Upper lobe of right lung (tissue), 1 donor: ENCODE results near the gene CHAT. TPM values are rescaled to one million over a fixed set of nuclear protein-coding genes. Genes with fewer than 3 reads are reported as not detected.

Experiments used
- ATAC-seq: fragments of 200-7000 bp; cut with Tn5 transposase; one replicate; pipeline ENCODE4 v1.9.1; 2020; ENCODE audit warnings: mild to moderate bottlenecking, moderate library complexity
- DNase-seq: peaks from one replicate; pipeline ENCODE4 v3.0.0-alpha.2; 2020
- H3K27ac ChIP-seq: fragments of 200-600 bp; one replicate; pipeline ENCODE4 v1.8.0; 2022
- H3K27me3 ChIP-seq: fragments of 200-600 bp; one replicate; pipeline ENCODE4 v1.8.0; 2022; ENCODE audit warnings: mild to moderate bottlenecking
- H3K36me3 ChIP-seq: fragments of 200-600 bp; one replicate; pipeline ENCODE4 v1.8.0; 2022
- H3K4me1 ChIP-seq: fragments of 200-600 bp; one replicate; pipeline ENCODE4 v1.8.0; 2022
- H3K4me3 ChIP-seq: fragments of 200-600 bp; one replicate; pipeline ENCODE4 v1.8.0; 2022; ENCODE audit warnings: mild to moderate bottlenecking
- H3K9me3 ChIP-seq: fragments of 200-600 bp; one replicate; pipeline ENCODE4 v1.8.0; 2022
- CTCF ChIP-seq: fragments of 200-600 bp; IDR thresholded peaks from one replicate; pipeline ENCODE4 v1.8.0; 2022; ENCODE audit warnings: antibody characterized with exemption
- intact Hi-C: fragments of 100-400 bp; cut with DNase I; formaldehyde crosslinking; loops from one replicate; pipeline ENCODE4 v1.11.0; 2022
- total RNA-seq: library from RNA; stranded (reverse); fragmentation: NEBNext Ultra II Directional; extraction: Animal tissue kit (Norgen Biotek cat#: 25700); gene quantifications from one replicate; pipeline ENCODE4 v1.2.1, GENCODE V29; 2021
- donor health status: DM: no; HTN: yes; CAD: no; lungs with severe emphysema.

Gene CHAT
- total RNA-seq, 1 donor from 2014 or later = not detected

GRCh38 chr10:49654036-49654693, 40.3 kb downstream of the CHAT start:
- Histone ChIP-seq H3K9me3 (no peaks in the 10 kb centered on the region), H3K27ac (no peak overlapping the region), H3K36me3 (no peaks in the 10 kb centered on the region), H3K4me1 (no peaks in the 10 kb centered on the region), H3K27me3 (peaks cover 12% of the 10 kb centered on the region), H3K4me3 (no peak overlapping the region)
- TF ChIP-seq CTCF = no peak
- intact Hi-C loops = no loop called here
- ATAC-seq (no peak), DNase-seq (no peak)

GRCh38 chr10:49655099-49655498, 41.3 kb downstream of the CHAT start:
- intact Hi-C loops = no loop called here
- no peak for DNase-seq

DNA sequence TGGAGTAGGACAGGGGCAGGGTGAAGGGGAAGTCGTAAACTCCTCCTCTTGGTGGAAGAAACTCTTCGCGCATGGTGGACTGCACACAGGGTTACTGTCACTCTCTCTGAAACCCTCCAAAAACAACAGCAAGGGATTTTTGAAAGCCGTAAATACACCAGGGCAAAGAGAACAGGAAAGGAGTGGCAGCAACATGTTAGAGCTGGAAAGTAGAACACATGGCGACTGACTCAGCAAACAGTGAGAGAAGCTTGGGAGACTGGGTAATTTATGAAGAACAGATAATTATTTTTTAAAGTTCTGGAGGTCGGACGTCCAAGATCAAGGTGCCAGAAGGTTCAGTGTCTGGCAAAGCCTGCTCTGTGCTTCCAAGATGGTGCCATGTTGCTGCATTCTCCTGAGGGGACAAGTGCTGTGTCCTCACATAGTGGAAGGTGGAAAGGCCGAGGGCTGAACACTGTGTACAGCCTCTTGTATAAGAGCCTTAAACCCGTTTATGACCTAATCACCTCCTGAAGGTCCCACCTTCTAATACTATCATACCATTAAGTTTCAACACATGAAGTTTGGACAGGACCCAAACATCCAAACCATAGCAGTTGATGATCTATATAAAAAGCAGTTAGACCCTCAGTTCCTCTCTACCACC, 43.1 kb downstream of the CHAT start:
- H3K27ac ChIP-seq = no peak overlapping the region
- intact Hi-C loops = no loop called here
- H3K36me3 ChIP-seq = no peaks in the 10 kb centered on the region
- no peaks in the 10 kb centered on the region for H3K9me3 ChIP-seq
- no peak overlapping the region for H3K4me3 ChIP-seq
- no peak for TF ChIP-seq CTCF
- H3K4me1 ChIP-seq = no peaks in the 10 kb centered on the region
- ATAC-seq (no peak), DNase-seq (no peak)
- H3K27me3 ChIP-seq = peaks cover 12% of the 10 kb centered on the region

More at GRCh38 chr10:49655099-49655498, 41.3 kb downstream of the CHAT start:
- no peak for ATAC-seq
- Histone ChIP-seq H3K4me1 (no peaks in the 10 kb centered on the region), H3K36me3 (no peaks in the 10 kb centered on the region), H3K4me3 (no peak overlapping the region), H3K9me3 (no peaks in the 10 kb centered on the region), H3K27ac (no peak overlapping the region), H3K27me3 (peaks cover 12% of the 10 kb centered on the region)
- no peak for TF ChIP-seq CTCF

DNA sequence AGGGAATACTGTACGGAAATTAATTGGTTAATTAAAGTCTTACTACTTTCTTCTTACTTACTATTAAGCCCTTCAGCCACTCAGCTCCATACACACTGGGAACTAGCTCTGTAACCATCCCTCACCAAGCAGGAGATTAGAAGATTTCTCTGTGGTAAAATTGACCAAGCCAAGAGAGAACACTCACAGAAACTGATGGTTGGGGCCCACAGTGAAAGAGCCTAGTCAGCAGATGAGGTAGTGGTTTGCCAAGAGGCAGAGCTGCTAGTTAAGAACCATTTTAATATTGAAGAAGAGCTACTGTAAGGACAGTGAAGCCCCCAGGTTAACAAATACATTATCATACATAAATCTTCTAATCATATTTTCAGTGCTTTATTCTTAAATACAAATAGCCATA, 43.8 kb downstream of the CHAT start:
- intact Hi-C loops = no loop called here
- ATAC-seq (no peak), DNase-seq (no peak)
- no peaks in the 10 kb centered on the region for H3K36me3 ChIP-seq
- no peaks in the 10 kb centered on the region for H3K9me3 ChIP-seq
- H3K27ac ChIP-seq = no peak overlapping the region
- peaks cover 12% of the 10 kb centered on the region for H3K27me3 ChIP-seq
- no peaks in the 10 kb centered on the region for H3K4me1 ChIP-seq
- no peak for TF ChIP-seq CTCF
- H3K4me3 ChIP-seq = no peak overlapping the region

DNA sequence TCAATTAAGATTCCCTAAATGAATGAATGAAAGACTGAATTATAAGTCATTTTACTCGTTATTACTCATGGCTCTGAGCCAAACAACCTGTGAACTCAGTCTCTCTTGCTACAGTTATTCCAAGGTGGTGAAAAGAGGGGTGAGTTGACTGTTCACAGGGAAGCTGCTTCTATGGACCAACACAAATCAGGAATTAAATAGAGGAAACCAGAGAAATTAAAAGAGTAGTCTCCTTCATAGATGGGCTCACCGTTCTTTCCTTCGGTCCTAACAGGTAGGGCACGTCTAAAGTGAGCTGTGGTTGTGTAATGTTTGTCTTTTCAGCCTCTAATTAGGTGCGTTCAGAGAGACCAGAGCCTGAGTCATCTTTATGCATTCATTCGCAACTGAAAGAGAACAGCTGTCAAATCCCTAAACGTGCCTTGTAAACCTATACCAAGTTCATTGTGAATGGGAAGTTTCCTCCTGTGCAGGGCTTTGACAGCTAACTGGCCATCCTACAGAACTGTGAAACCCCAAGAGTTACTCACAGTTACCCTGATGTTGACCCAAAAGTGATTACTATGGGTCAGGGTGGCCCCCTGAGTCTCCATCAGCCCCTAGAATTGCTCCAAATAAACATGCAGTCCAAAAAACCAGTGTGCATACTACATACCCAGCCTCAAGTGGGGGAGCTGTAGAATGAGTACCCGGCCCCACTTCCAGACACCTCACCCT, 47.5 kb downstream of the CHAT start:
- Histone ChIP-seq H3K4me1 (no peaks in the 10 kb centered on the region), H3K36me3 (no peaks in the 10 kb centered on the region), H3K4me3 (no peak overlapping the region), H3K27ac (no peak overlapping the region), H3K9me3 (no peaks in the 10 kb centered on the region), H3K27me3 (no peaks in the 10 kb centered on the region)
- ATAC-seq (no peak), DNase-seq (no peak)
- TF ChIP-seq CTCF = no peak
- intact Hi-C loops = no loop called here
